Measurements from ENCODE around the gene VPS29. TPM values are rescaled to one million over a fixed set of nuclear protein-coding genes. Genes with fewer than 3 reads are reported as not detected.
A peak's percentile ranks its signal among the peaks of the same experiment; 100 is the strongest.

VPS29 gene
- total and polyA plus RNA-seq, 2 donors, result 87.9 to 320 TPM

DNA sequence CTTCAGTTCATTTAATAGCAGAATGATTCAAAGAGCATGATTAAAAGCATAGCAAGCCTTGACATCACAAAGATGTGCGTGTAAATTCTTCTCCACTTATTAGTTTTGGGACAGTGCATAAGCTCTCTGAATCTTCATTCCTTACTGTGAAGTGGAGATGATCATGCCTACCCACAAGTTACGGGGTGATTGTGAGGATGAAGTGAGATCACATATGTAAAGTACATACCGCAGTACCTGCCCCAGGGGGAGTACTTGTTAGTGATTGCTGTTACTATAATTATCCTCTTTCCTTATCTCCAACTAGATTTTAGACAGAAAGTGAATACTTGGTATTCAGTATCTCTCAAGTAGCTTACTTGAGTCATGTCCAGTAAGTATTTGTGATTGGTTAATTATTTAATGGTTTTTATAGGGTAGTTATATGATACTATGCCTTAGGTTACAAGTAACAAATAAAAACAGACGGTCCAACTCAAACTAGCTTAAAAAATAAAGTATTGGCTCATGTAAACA is 6.2 kb upstream of the VPS29 start:
- Histone ChIP-seq H3K27ac (ENCODE audit: low read depth in 1 of 2, low read length in 1 of 2) (no peak overlapping the region), H3K9me3 (ENCODE audit: control insufficient read depth in 2 of 2, insufficient read depth in 1 of 2, low read length in 1 of 2) (no peaks in the 10 kb centered on the region), H3K4me3 (ENCODE audit: low read length in 2 of 2) (no peak overlapping the region), H3K4me1 (ENCODE audit: control insufficient read depth in 2 of 2, insufficient read depth in 2 of 2, low read length in 2 of 2) (no peaks in the 10 kb centered on the region), H3K27me3 (ENCODE audit: control insufficient read depth in 2 of 2, insufficient read depth in 1 of 2, low read length in 1 of 2) (no peaks in the 10 kb centered on the region), H3K36me3 (ENCODE audit: control insufficient read depth in 2 of 2, insufficient read depth in 2 of 2, low read length in 1 of 2) (no peaks in the 10 kb centered on the region)
- 96% methylated on average over 4 of the region's 4 CpGs for WGBS
- DNase-seq (ENCODE audit: low read depth in 6 of 9, low spot score in 9 of 9), result no peak

DNA sequence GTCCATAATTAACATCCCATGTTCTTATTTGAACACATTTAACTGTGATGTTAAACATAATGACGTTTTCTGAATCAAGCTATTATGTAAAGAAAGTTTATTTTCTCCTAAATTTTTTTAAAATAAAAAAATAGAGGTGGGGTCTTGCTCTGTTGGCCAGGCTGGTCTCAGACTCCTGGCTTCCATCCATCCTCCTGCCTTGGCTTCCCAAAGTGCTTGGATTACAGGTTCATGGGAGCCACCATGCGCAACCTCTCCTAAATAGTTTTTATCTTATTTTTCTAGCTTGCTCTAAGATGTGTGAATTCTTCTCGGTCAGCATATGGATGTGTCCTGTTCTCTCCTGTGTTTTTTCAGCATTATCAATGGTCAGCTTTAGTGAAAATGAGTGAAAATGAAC is 3.4 kb upstream of the VPS29 start:
- no peaks in the 10 kb centered on the region for H3K36me3 ChIP-seq (ENCODE audit: control insufficient read depth in 2 of 2, insufficient read depth in 2 of 2, low read length in 1 of 2)
- whole genome bisulfite sequencing, result 95% methylated on average over 3 of the region's 3 CpGs
- no peak overlapping the region for H3K4me3 ChIP-seq (ENCODE audit: low read length in 2 of 2)
- peaks cover 0 to 5% of the 10 kb centered on the region in 2 donors for H3K9me3 ChIP-seq (ENCODE audit: control insufficient read depth in 2 of 2, insufficient read depth in 1 of 2, low read length in 1 of 2)
- H3K4me1 ChIP-seq (ENCODE audit: control insufficient read depth in 2 of 2, insufficient read depth in 2 of 2, low read length in 2 of 2), result peaks cover 6 to 14% of the 10 kb centered on the region in 2 donors
- no peak for DNase-seq (ENCODE audit: low read depth in 6 of 9, low spot score in 9 of 9)
- H3K27ac ChIP-seq (ENCODE audit: low read depth in 1 of 2, low read length in 1 of 2), result no peak overlapping the region
- no peaks in the 10 kb centered on the region for H3K27me3 ChIP-seq (ENCODE audit: control insufficient read depth in 2 of 2, insufficient read depth in 1 of 2, low read length in 1 of 2)

DNA sequence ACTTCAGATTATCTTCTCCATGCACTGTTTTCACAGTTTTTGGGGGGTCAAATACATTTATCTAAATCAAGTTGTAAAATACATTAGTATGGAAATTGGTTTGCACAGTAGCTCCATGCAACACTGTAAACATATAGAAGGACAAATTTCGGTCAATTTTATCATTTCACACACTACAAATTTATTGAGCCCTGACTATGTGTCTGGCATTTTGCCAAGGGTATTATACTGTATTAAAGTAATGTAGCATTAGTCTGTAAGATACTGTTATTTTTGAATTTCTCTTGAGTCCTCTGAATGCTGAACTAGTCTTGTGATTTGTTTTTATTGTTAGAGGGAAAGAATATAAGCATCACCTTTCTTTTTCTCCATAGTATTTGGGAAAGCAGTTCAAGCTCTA is 1.5 kb upstream of the VPS29 start:
- DNase-seq (ENCODE audit: low read depth in 6 of 9, low spot score in 9 of 9), result no peak
- no peak overlapping the region for H3K27ac ChIP-seq (ENCODE audit: low read depth in 1 of 2, low read length in 1 of 2)
- peaks cover 0 to 5% of the 10 kb centered on the region in 2 donors for H3K36me3 ChIP-seq (ENCODE audit: control insufficient read depth in 2 of 2, insufficient read depth in 2 of 2, low read length in 1 of 2)
- H3K4me1 ChIP-seq (ENCODE audit: control insufficient read depth in 2 of 2, insufficient read depth in 2 of 2, low read length in 2 of 2), result peaks cover 6 to 15% of the 10 kb centered on the region in 2 donors
- H3K9me3 ChIP-seq (ENCODE audit: control insufficient read depth in 2 of 2, insufficient read depth in 1 of 2, low read length in 1 of 2), result peaks cover 0 to 5% of the 10 kb centered on the region in 2 donors
- H3K4me3 ChIP-seq (ENCODE audit: low read length in 2 of 2), result no peak overlapping the region
- 99% methylated on average over 1 of the region's 1 CpG for WGBS
- no peaks in the 10 kb centered on the region for H3K27me3 ChIP-seq (ENCODE audit: control insufficient read depth in 2 of 2, insufficient read depth in 1 of 2, low read length in 1 of 2)

DNA sequence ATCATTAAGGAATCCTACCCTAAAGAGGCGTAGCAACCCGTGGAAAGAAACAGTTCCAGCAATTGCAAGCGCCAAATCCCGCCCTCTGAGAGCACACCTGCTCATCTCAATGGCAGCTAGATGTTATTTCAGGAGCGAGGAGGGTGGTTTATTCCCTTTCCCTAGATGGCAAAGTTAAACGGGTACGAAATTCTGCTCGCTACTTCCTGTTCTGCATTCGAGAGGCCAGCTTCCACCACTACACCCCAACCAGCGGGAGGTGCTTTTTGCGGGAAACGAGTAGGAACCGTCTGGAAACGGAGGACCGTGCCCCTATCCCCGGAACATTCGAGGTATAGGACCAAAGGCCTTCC is 536 bp downstream of the VPS29 start:
- H3K36me3 ChIP-seq (ENCODE audit: control insufficient read depth in 2 of 2, insufficient read depth in 2 of 2, low read length in 1 of 2), result peaks cover 0 to 9% of the 10 kb centered on the region in 2 donors
- under 1% methylated on average over 17 of the region's 17 CpGs for WGBS
- H3K27me3 ChIP-seq (ENCODE audit: control insufficient read depth in 2 of 2, insufficient read depth in 1 of 2, low read length in 1 of 2), result no peaks in the 10 kb centered on the region
- DNase-seq (ENCODE audit: low read depth in 6 of 9, low spot score in 9 of 9), result peak in 5 of 9 donors; percentile 11 to 41 (median 29)
- peak overlapping the region; percentile 92 to 99 for H3K4me3 ChIP-seq (ENCODE audit: low read length in 2 of 2)
- H3K27ac ChIP-seq (ENCODE audit: low read depth in 1 of 2, low read length in 1 of 2), result peak overlapping the region; percentile 93 to 97
- peaks cover 6 to 15% of the 10 kb centered on the region in 2 donors for H3K4me1 ChIP-seq (ENCODE audit: control insufficient read depth in 2 of 2, insufficient read depth in 2 of 2, low read length in 2 of 2)
- peaks cover 0 to 5% of the 10 kb centered on the region in 2 donors for H3K9me3 ChIP-seq (ENCODE audit: control insufficient read depth in 2 of 2, insufficient read depth in 1 of 2, low read length in 1 of 2)

DNA sequence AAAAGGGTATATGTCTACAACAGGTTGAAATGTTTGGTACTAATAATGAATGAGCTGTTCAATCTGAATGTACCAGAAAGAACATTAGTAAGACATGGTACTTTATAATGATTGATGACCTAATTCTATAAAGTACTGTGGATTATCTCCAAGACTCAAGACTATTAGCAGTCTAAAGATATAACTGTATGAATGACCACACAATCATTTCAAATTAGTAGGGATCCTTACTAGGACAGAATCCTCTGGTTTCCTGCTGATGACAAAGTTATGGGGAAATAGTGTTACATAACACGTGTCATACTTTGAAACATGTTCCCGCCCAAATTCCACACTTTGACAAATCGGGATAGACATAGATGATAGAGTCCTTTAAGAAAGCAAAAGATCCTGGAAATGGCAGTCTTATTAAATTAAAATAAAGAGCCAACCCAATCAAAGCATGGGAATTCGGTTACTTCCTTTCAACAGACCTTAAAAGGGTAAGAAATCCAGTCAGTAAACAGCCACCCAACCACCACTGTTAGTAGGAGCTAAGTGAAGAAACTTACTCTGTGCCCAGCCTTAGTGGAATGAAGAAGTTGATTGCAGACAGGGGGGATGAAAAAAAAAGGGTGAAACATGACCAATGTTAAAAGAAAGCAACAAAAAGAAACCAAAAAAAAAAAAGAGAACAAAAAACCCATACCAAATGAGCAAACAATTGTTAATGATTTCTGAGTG is 2.8 kb downstream of the VPS29 start:
- Histone ChIP-seq H3K27me3 (ENCODE audit: control insufficient read depth in 2 of 2, insufficient read depth in 1 of 2, low read length in 1 of 2) (no peaks in the 10 kb centered on the region), H3K4me3 (ENCODE audit: low read length in 2 of 2) (no peak overlapping the region), H3K36me3 (ENCODE audit: control insufficient read depth in 2 of 2, insufficient read depth in 2 of 2, low read length in 1 of 2) (peaks cover 11 to 25% of the 10 kb centered on the region in 2 donors), H3K27ac (ENCODE audit: low read depth in 1 of 2, low read length in 1 of 2) (no peak overlapping the region), H3K9me3 (ENCODE audit: control insufficient read depth in 2 of 2, insufficient read depth in 1 of 2, low read length in 1 of 2) (peaks cover 0 to 5% of the 10 kb centered on the region in 2 donors), H3K4me1 (ENCODE audit: control insufficient read depth in 2 of 2, insufficient read depth in 2 of 2, low read length in 2 of 2) (peaks cover 6 to 15% of the 10 kb centered on the region in 2 donors)
- no peak for DNase-seq (ENCODE audit: low read depth in 6 of 9, low spot score in 9 of 9)
- WGBS, result 90% methylated on average over 4 of the region's 4 CpGs

DNA sequence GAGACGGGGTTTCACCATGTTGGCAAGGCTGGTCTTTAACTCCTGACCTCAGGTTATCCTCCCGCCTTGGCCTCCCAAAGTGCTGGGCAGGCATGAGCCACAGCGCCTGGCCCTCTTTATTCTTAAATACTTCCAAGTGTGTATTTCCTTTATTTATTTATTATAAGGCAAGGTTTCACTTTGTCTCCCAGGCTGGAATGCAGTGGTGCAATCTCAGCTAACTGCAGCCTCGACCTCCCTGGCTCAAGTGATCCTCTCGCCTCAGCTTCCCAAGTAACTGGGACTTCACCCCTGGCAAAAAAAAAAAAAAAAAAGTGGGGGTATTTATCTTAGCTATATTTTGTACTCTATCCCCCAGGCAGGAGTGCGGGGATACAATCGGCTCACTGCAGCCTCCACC is 26.5 kb downstream of the VPS29 start:
- H3K4me3 ChIP-seq (ENCODE audit: low read length in 2 of 2), result no peak overlapping the region
- H3K27me3 ChIP-seq (ENCODE audit: control insufficient read depth in 2 of 2, insufficient read depth in 1 of 2, low read length in 1 of 2), result no peaks in the 10 kb centered on the region
- DNase-seq (ENCODE audit: low read depth in 6 of 9, low spot score in 9 of 9), result no peak
- H3K9me3 ChIP-seq (ENCODE audit: control insufficient read depth in 2 of 2, insufficient read depth in 1 of 2, low read length in 1 of 2), result no peaks in the 10 kb centered on the region
- H3K36me3 ChIP-seq (ENCODE audit: control insufficient read depth in 2 of 2, insufficient read depth in 2 of 2, low read length in 1 of 2), result peaks cover 8 to 16% of the 10 kb centered on the region in 2 donors
- 98% methylated on average over 7 of the region's 7 CpGs for WGBS
- H3K4me1 ChIP-seq (ENCODE audit: control insufficient read depth in 2 of 2, insufficient read depth in 2 of 2, low read length in 2 of 2), result no peaks in the 10 kb centered on the region
- no peak overlapping the region for H3K27ac ChIP-seq (ENCODE audit: low read depth in 1 of 2, low read length in 1 of 2)

DNA sequence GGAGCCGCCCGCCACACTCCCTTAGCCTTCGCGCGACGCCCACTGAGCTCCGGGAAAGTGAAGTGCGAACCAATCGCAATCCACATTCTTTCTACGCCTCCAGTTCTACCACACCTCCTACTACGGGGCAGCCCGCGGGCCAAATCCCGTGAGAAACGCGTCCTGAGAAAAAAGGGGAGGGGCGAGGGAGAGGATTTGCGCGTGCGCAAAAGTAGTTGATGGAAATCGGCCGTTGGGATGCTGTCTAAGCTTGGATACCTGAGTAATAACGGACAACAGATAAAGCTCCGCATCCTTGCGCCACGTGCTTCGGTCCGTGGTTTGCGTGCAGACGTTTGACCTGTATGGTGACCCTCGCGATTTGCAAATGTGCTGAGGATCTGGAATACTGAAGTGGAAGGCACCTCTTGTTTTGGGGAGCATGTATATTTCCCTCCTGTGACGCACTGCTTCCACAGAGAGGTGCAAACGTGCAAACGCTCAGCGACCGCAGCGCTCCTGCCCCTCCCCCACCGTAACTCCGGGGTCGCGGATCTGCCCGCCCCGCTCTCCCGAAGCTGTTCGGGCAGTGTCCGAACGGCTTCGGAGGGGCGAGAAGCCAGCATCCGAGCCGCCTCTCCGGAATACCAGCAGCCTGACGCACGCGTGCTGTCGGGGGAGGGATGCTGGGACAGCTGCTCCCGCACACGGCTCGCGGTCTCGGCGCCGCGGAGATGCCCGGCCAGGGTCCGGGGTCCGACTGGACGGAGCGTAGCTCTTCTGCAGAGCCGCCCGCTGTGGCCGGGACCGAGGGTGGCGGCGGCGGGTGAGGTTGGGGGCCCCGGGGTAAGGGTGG is 33.5 kb downstream of the VPS29 start, which contains the start of the genes FAM216A and GPN3:
Gene FAM216A, plus strand, starts transcription at position 632 of the 835 bp plus-strand sequence. Its CDS starts 31 bp downstream, at position 663.
Gene GPN3, minus strand, starts transcription at position 44 of the 835 bp plus-strand sequence. CDS start 54 bp downstream, outside the sequence.
- under 1% methylated on average over 78 of the region's 78 CpGs for WGBS
- DNase-seq (ENCODE audit: low read depth in 6 of 9, low spot score in 9 of 9), result peak; percentile 95 to 99 (median 97)
- Histone ChIP-seq H3K4me3 (ENCODE audit: low read length in 2 of 2) (peak within 1 kb of the TSS; percentile 71 to 77), H3K27ac (ENCODE audit: low read depth in 1 of 2, low read length in 1 of 2) (peak within 1 kb of the TSS; percentile 91 to 99), H3K9me3 (ENCODE audit: control insufficient read depth in 2 of 2, insufficient read depth in 1 of 2, low read length in 1 of 2) (no peaks in the 10 kb centered on the region), H3K4me1 (ENCODE audit: control insufficient read depth in 2 of 2, insufficient read depth in 2 of 2, low read length in 2 of 2) (peaks cover 9 to 13% of the 10 kb centered on the region in 2 donors), H3K27me3 (ENCODE audit: control insufficient read depth in 2 of 2, insufficient read depth in 1 of 2, low read length in 1 of 2) (no peaks in the 10 kb centered on the region), H3K36me3 (ENCODE audit: control insufficient read depth in 2 of 2, insufficient read depth in 2 of 2, low read length in 1 of 2) (peaks cover 5 to 13% of the 10 kb centered on the region in 2 donors)

DNA sequence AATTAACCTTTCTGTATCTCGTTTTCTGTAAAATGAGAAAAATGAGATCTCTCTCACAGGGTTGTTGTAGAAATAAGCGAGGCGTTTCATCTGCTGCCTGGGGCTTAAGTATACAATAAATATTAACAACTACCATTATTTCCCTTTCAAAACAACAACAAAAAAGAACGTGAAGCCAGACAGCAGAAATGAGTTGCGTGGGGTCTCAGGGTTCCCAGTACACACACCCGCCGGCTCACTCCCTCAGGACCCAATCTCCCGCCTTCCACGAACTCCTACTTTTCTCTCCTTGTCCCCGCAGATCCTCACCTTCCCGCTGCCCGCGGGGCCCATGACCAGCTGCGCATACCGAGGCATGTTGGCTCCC is 34.1 kb downstream of the VPS29 start:
- Histone ChIP-seq H3K9me3 (ENCODE audit: control insufficient read depth in 2 of 2, insufficient read depth in 1 of 2, low read length in 1 of 2) (no peaks in the 10 kb centered on the region), H3K36me3 (ENCODE audit: control insufficient read depth in 2 of 2, insufficient read depth in 2 of 2, low read length in 1 of 2) (peaks cover 5 to 15% of the 10 kb centered on the region in 2 donors), H3K27ac (ENCODE audit: low read depth in 1 of 2, low read length in 1 of 2) (peak overlapping the region; percentile 68 to 99), H3K27me3 (ENCODE audit: control insufficient read depth in 2 of 2, insufficient read depth in 1 of 2, low read length in 1 of 2) (no peaks in the 10 kb centered on the region), H3K4me1 (ENCODE audit: control insufficient read depth in 2 of 2, insufficient read depth in 2 of 2, low read length in 2 of 2) (peaks cover 9 to 13% of the 10 kb centered on the region in 2 donors), H3K4me3 (ENCODE audit: low read length in 2 of 2) (peak overlapping the region; percentile 71 to 77)
- WGBS, result under 1% methylated on average over 15 of the region's 15 CpGs
- no peak for DNase-seq (ENCODE audit: low read depth in 6 of 9, low spot score in 9 of 9)

DNA sequence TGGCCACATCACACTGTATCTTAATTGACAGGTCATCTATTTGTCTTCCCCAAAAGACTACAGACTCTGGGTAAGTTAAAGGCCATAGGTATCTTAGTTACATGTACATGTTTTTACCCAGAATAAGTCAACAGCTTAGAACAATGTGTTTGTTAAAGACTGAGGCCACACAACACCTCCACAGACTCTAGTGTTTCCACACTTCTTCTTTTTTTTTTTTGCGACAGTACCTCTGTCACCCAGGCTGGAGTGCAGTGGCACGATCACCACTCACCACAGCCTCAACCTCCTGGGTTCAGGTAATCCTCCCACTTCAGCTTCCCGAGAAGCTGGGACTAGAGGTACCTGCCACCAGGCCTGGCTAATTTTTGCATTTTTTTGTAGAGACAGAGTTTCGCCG is 35.1 kb downstream of the VPS29 start:
- Histone ChIP-seq H3K9me3 (ENCODE audit: control insufficient read depth in 2 of 2, insufficient read depth in 1 of 2, low read length in 1 of 2) (no peaks in the 10 kb centered on the region), H3K36me3 (ENCODE audit: control insufficient read depth in 2 of 2, insufficient read depth in 2 of 2, low read length in 1 of 2) (peaks cover 11 to 21% of the 10 kb centered on the region in 2 donors), H3K27ac (ENCODE audit: low read depth in 1 of 2, low read length in 1 of 2) (no peak overlapping the region), H3K4me3 (ENCODE audit: low read length in 2 of 2) (peak overlapping the region in 1 of 2 donors; percentile 77), H3K27me3 (ENCODE audit: control insufficient read depth in 2 of 2, insufficient read depth in 1 of 2, low read length in 1 of 2) (no peaks in the 10 kb centered on the region), H3K4me1 (ENCODE audit: control insufficient read depth in 2 of 2, insufficient read depth in 2 of 2, low read length in 2 of 2) (peaks cover 9 to 13% of the 10 kb centered on the region in 2 donors)
- no peak for DNase-seq (ENCODE audit: low read depth in 6 of 9, low spot score in 9 of 9)
- WGBS, result 82% methylated on average over 5 of the region's 5 CpGs
